Right renal pelvis (tissue), 4 donors: ENCODE measurements around the gene TNNC1. TPM values are rescaled to one million over a fixed set of nuclear protein-coding genes. Genes with fewer than 3 reads are reported as not detected.

Experiments
- DNase-seq, 4 donors: peaks; one replicate each; pipeline ENCODE4 v3.0.0-alpha.2; 2013; ENCODE audit warnings: low read depth in 4 of 4, low spot score in 3 of 4, missing footprints in 1 of 4
- polyA plus RNA-seq, 4 donors: library from polyadenylated mRNA; unstranded; fragments of 120-200 nt; gene quantifications; one replicate each; pipeline ENCODE4 v1.2.1, GENCODE V29; 2013; ENCODE audit not compliant: insufficient read length in 4 of 4

Gene TNNC1
- polyA plus RNA-seq, 4 donors, result 4.3 to 8.2 (median 6.6) TPM

GRCh38 chr3:52484680-52485461 is 31.0 kb upstream of the TNNC1 start:
- DNase-seq, result no peak

DNA sequence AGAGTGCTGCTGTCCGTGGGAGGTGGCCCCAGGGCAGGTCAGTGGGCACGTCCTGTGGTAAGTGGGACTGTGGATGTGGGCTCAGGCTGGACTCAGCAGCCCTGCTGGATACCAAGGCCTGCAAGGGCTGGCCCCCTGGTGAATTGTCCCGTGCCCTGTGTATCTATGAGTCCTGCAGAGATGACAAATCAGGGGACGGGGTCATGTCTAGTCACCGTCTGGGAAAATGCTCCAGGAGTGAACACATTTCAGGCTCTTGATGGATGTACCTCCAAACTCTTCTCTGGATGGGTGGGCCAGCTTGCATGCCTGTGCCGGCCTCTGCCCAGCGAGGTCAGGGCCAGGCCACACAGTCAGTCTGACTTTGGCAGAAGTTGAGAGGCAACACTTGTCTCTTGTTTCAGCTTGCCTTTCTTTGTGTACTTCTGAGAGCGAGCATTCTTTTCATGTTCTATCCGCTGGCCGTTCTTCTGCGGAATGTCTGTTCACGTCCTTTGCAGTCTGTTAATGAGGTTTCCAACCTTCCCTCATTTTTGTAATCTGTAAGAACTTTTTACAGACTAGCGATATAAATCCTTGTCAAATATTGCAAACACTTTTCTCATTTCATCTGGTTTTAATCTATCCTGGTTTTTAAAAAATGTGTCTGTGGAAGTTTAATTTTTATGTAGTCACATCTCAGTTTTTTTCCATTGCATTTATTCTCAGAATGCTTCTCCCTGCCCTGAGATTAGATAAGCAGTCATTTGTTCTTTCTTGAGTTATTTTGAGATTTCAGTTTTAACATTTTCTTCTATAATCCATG is 29.9 kb upstream of the TNNC1 start:
- DNase-seq, result no peak

DNA sequence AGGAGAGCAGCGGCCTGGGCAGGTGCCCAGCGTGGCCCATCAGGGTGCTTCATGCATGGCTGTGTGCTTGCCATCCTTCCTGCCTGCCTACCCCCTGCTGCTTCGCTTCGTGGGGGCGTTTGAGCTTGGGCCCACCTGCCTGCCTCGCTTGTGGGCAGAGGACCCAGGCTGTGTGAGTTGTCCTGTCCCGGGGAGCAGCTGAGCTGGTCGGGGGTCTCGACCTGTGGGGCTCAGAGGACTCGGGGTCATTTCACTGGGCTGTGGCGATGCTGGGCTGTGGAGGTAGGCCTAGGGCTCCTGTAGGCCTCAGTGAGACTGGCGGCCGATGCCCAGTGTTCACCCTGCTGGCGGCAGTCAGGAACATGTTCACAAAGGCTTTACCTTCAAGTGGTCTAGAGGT is 29.2 kb upstream of the TNNC1 start:
- no peak for DNase-seq

GRCh38 chr3:52481819-52482521 is 28.1 kb upstream of the TNNC1 start:
- no peak for DNase-seq

DNA sequence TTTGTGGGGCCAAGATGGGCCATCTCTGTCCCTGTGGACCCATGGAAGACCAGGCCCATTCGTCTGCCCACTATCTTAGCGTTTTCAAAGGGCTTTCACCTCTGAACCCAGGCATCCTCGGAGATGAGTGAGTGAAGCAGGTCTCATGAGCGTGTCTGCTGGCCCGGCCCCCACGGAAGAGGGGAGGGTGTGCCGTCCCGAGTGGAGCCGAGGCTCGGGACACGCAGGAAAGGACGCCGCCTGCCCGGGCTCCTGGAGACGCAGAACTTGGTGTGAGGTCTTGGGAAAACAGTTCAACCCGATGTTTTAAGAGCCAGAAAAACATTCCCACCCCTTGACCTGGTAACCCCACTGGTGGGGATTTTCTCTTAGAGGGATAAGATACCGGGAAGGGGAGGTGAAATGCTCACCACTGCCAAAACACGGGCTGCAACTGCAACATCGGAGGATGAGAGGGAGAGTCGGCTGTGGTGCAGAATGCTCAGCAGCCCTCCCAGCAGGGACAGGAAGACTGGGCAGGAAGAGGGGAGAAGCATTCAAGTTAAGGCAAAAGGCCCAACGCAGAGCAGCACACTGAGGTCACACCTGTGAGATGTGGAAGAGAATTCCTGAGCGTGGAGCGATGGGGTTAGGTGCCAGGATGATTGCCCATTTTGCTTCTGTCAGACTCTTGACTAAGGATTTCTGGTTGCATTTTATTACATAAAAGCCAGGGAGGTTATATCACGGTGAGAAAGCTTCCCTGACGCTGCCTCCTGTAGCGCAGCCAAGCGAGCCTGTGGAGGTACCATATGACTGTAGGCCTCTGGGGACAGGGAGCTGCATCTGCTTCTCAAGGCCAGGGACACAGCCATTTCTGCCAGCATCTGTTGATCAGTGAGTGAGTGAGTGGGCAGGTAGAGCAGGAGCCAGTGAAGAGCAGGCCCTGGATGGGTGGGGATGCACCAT is 27.2 kb upstream of the TNNC1 start:
- no peak for DNase-seq

DNA sequence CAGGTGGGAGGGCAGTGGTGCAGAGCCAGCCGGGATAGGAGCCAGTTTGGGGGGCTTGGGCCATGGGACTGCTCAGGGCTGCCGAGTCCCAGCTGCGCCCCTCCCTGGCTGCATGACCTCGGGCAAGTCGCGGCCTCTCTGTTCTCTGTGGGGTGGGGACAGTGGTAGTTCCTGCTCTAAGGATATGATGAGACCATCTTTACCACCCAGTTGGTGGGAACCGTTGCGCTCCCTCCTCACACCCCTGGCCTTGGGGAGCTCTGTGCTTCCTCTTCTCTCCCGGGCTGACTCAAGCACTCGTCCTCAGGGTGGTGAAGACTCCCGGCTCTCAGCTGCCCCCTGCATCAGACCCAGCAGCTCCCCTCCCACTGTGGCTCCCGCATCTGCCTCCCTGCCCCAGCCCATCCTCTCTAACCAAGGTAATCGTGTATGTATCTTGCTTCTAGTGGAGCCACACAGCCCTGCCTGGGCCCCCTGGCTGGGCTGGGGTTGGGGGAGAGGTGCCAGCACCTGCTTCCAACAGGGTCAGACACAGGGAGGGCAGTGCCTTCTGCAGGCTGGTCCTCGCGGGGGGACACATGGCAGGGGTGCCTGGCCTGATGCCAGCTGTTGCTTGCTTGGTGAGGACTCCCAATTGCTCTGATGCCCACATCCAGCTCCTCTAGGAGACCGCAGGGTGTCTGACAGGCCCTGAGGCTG is 26.2 kb upstream of the TNNC1 start:
- no peak for DNase-seq

- no peak for DNase-seq
Measured at GRCh38 chr3:52479037-52479876, 25.4 kb upstream of the TNNC1 start.

DNA sequence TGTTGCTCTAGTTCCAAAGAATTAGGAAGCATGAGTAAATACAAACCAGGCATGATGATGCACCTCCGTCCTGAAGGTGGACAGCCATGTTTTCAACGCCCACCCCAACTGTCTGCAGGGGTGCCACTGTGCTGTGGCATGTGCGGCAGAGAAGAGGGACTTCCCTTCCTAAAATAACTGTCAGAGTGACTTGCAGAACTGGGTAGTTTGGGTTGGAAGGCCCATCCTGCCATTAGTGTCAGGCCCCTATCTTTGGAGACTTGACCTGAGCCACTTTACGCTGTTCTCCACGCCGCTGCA is 23.9 kb upstream of the TNNC1 start:
- DNase-seq, result no peak

- DNase-seq, result no peak
Measured at GRCh38 chr3:52477076-52477795, 23.4 kb upstream of the TNNC1 start.

- no peak for DNase-seq
Measured at GRCh38 chr3:52473026-52473425, 19.2 kb upstream of the TNNC1 start.

DNA sequence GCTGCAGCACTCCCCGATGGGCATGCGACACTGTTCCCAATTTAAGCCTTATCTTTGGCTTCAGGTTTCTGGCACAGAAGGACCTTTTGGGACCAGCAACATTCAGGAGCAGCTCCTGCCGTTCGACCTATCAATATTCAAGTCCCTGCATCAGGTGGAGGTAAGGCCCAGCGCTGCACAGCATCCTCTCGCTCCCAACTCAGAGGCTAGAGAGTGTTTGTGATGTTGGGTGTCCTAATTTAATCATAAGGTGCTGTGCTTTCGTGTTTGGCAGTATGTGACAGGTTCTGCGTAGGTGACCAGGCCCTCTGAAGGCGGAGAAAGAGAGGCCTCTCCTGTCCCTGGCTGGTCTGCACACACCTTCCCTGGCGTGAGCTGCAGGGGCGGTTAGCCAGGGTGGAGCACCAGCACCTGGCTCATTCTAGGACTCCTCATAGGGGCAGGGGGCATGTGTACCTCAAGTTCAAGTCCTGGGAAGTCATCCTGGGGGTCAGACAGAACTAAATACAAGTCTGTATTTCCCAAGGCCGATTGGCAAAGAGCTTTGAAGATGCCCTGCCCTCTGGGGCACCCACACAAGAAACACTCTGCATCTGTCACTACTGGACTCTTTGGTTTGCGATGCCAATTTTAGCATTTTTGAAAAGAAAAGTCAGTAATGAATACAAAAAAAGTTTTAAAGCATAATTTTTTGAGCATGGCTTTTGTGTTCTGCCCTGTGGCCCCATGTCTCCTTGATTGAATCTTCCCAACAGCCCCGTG is 18.6 kb upstream of the TNNC1 start:
- no peak for DNase-seq

DNA sequence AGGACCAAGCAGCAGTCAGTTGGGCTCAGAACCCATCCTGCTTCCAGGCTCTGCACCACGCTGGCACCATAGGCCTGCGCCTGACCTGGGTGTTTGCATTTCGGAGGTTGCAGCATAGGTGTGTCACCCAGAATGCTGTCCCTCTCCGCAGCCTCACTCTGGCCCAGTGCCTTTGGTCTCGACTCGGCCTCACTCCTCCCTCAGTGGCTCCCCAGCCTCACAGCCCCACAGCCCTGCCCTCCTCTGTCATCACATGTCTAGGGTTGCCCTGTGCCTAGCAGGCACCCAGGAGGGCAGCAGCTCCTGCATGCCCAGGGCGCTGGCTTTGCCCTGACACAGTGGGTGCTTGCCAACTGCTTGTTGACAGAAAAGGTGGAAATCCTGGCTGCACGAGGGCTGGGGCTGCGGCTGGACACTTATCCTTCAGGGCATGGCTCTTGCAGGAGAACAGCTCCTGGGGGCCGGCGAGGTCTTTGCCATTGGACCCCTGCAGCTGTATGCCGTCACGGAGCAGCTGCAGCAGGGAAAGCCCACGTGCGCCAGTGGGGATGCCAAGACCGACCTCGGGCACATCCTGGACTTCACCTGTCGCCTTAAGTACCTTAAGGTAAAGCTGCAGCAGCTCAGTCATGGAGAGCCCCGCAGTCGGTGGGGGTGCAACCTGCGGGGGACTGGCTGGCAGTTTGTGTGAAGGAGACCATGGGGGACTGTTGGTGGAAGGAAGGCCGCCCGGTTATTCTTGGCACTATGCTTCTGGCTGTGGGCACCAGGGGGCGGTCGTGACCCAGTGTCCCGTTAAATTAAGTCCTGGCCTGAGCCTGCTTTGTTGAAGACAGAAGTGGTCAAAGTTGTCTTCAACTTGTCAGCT is 17.8 kb upstream of the TNNC1 start:
- no peak for DNase-seq

DNA sequence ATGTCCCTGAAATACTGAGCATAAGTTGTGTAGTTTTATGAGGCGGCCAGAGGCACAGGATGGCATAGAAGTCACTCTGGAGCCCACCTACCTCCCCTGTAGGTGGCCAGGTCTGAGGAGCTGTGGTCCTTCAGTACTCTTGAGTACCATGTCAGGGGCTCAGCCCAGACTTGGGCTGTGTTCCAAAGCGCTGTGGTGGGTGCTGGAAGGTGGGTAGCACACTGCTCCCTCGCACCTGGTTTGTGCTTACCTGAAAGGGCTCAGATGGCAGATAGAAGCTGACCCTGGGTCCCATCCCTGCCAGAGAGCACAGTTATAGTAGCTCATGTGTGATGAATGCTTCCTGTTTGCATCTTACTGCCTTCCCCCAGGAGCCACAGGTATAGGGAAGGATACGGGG is 17.1 kb upstream of the TNNC1 start:
- DNase-seq, result no peak

- no peak for DNase-seq
Measured at GRCh38 chr3:52469001-52469400, 15.2 kb upstream of the TNNC1 start.

GRCh38 chr3:52468336-52468735 is 14.5 kb upstream of the TNNC1 start:
- no peak for DNase-seq

DNA sequence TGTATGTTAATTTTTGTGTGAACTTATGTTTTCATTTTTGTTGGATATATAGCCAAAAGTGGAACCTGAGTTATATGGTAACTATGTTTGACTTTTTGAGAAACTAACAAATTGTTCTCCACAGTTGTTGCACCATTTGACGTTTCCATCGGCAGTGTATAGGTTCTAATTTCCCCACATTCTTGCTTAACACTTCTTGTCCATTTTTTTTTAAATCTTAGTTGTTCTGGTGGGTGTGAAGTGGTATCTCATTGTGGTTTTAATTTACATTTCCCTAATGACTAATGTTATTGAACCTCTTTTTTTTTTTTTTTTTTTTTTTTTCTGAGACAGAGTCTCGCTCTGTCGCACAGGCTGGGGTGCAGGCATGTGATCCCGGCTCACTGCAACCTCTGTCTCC is 9.6 kb upstream of the TNNC1 start:
- DNase-seq, result no peak

DNA sequence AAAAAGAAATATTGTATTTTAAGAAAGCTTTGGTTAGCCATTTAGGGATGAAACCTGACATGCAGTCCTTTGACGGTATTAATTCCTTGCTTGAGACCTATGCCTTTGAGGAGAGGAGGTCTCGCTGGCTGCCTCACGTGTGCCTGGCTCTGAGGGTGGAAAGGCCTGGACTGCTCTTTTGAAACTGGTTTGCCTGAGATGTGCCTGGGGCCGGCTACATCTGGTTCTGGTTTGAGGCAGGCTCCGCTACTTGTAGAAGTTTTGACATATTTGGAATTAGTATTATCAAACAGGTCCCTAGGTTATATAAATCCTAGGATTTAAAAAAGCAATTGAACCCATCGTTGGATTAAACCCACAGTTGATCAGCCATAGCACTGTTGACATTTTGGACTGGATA is 8.0 kb upstream of the TNNC1 start:
- DNase-seq, result no peak
